LNCaP clone FGC (cell line): ENCODE results near the gene NMNAT3.

Experiments used
- DNase-seq: peaks from one replicate; pipeline ENCODE4 v3.0.0-alpha.2; 2011; ENCODE audit warnings: low read depth
- H3K4me3 ChIP-seq: 2 replicates; pipeline ENCODE4 v1.5.1; 2011; ENCODE audit warnings: mild to moderate bottlenecking, low read depth, low read length, control low read depth
- CTCF ChIP-seq: IDR thresholded peaks from 2 replicates; pipeline ENCODE4 v1.5.1; 2012; ENCODE audit warnings: mild to moderate bottlenecking; ENCODE audit not compliant: control insufficient read depth, insufficient read depth; ENCODE audit errors: extremely low read depth

The NMNAT3 gene

GRCh38 chr3:139532976-139533375 is 144.8 kb downstream of the NMNAT3 start:
- DNase-seq: no peak
- H3K4me3 ChIP-seq: no peak overlapping the region
- TF ChIP-seq CTCF: no peak

GRCh38 chr3:139530717-139531116 is 147.1 kb downstream of the NMNAT3 start:
- H3K4me3 ChIP-seq: no peak overlapping the region
- no peak for TF ChIP-seq CTCF
- no peak for DNase-seq

- no peak overlapping the region for H3K4me3 ChIP-seq
- no peak for TF ChIP-seq CTCF
- DNase-seq: no peak
These were observed 148.1 kb downstream of the NMNAT3 start for GRCh38 chr3:139529662-139530061.

- no peak for TF ChIP-seq CTCF
- no peak overlapping the region for H3K4me3 ChIP-seq
- no peak for DNase-seq
These were observed 148.8 kb downstream of the NMNAT3 start for GRCh38 chr3:139528924-139529323.

GRCh38 chr3:139528281-139528680 is 149.5 kb downstream of the NMNAT3 start:
- no peak overlapping the region for H3K4me3 ChIP-seq
- TF ChIP-seq CTCF: no peak
- DNase-seq: no peak

GRCh38 chr3:139527265-139527664 is 150.5 kb downstream of the NMNAT3 start:
- DNase-seq: no peak
- no peak for TF ChIP-seq CTCF
- no peak overlapping the region for H3K4me3 ChIP-seq

GRCh38 chr3:139526146-139526545 is 151.6 kb downstream of the NMNAT3 start:
- H3K4me3 ChIP-seq: no peak overlapping the region
- TF ChIP-seq CTCF: no peak
- no peak for DNase-seq
